KMS-11 (cell line): ENCODE data around the gene RBM34.

ENCODE experiments used
- H2AFZ ChIP-seq: fragments of 200-600 bp; sonication (generic); 2 replicates; pipeline ENCODE4 v1.6.1; 2016; ENCODE audit warnings: antibody characterized with exemption, mixed run types, low read depth
- H3K27ac ChIP-seq: fragments of 200-600 bp; sonication (generic); 2 replicates; pipeline ENCODE4 v1.6.1; 2016; ENCODE audit warnings: mild to moderate bottlenecking, mixed run types
- H3K27me3 ChIP-seq: fragments of 200-600 bp; sonication (generic); 2 replicates; pipeline ENCODE4 v1.6.1; 2017; ENCODE audit warnings: mild to moderate bottlenecking, low read depth, mixed run types, moderate library complexity; ENCODE audit not compliant: insufficient read depth
- H3K36me3 ChIP-seq: fragments of 200-600 bp; sonication (generic); 2 replicates; pipeline ENCODE4 v1.6.1; 2017; ENCODE audit warnings: mild to moderate bottlenecking, mixed run types; ENCODE audit not compliant: insufficient read depth
- H3K4me1 ChIP-seq: fragments of 200-600 bp; sonication (generic); 2 replicates; pipeline ENCODE4 v1.6.1; 2016; ENCODE audit warnings: mild to moderate bottlenecking, low read depth, mixed run types; ENCODE audit not compliant: poor library complexity, severe bottlenecking
- H3K4me2 ChIP-seq: fragments of 200-600 bp; sonication (generic); 2 replicates; pipeline ENCODE4 v1.7.0; 2016; ENCODE audit warnings: mild to moderate bottlenecking, mixed run types
- H3K4me3 ChIP-seq: fragments of 200-600 bp; sonication (generic); IDR thresholded peaks from 2 replicates; pipeline ENCODE4 v1.6.1; 2017; ENCODE audit warnings: low read depth, low read length, mixed read lengths; ENCODE audit not compliant: insufficient read depth
- H3K79me2 ChIP-seq: fragments of 200-600 bp; sonication (generic); 2 replicates; pipeline ENCODE4 v1.6.1; 2016; ENCODE audit warnings: low read depth, mixed run types; ENCODE audit not compliant: insufficient read depth
- H3K9ac ChIP-seq: fragments of 200-600 bp; sonication (generic); 2 replicates; pipeline ENCODE4 v1.6.1; 2016; ENCODE audit warnings: mild to moderate bottlenecking, mixed run types
- H4K20me1 ChIP-seq: fragments of 200-600 bp; sonication (generic); 2 replicates; pipeline ENCODE4 v1.6.1; 2016; ENCODE audit warnings: mild to moderate bottlenecking, mixed run types; ENCODE audit not compliant: insufficient read depth
- TF ChIP-seq, protein P1 (sequence below): fragments of 200-600 bp; sonication (generic); conservative IDR thresholded peaks from 2 replicates; pipeline ENCODE4 v1.6.1; 2017; ENCODE audit warnings: low read depth, mild to moderate bottlenecking, antibody characterized with exemption, low read length, moderate library complexity, mixed read lengths

The RBM34 gene

DNA sequence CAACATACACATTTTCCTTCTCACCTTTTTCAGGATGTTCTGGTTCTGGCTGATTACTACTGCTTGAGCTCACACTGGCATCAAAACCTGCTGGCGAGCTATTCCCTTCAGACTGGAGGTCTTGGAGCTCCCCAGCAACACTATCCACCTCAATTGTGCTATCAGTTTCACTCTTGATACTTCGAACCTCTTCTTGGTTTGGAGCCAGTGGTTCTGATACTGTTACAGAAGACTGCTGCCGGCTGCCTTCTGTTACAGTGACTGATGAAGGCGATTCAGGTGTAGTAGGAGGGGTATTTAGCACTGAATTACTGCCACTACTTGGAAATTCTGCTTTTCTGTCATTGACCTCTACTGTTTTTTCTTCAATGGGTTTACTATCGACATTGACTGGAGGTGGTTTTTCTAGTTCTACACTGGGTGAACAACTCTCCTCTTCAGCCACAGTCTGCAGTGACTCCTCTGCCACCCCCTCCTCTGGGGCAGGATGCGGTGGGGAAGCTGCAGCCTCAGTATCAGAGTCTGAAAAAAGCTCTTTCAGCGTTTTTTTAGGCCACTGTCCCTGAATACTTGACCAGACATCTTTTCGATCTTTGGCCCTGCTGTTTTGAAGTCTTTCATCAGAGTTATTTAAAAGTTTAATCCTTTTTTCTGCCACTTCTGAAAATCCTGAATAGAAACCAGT lies 20.7 kb upstream of the RBM34 start:
- no peak overlapping the region for H3K4me3 ChIP-seq
- H2AFZ ChIP-seq = no peak overlapping the region
- peak overlapping the region; percentile 14 for H3K4me2 ChIP-seq
- H3K27me3 ChIP-seq = no peaks in the 10 kb centered on the region
- no peaks in the 10 kb centered on the region for H3K79me2 ChIP-seq
- H3K36me3 ChIP-seq = no peaks in the 10 kb centered on the region
- TF ChIP-seq, protein P1, sequence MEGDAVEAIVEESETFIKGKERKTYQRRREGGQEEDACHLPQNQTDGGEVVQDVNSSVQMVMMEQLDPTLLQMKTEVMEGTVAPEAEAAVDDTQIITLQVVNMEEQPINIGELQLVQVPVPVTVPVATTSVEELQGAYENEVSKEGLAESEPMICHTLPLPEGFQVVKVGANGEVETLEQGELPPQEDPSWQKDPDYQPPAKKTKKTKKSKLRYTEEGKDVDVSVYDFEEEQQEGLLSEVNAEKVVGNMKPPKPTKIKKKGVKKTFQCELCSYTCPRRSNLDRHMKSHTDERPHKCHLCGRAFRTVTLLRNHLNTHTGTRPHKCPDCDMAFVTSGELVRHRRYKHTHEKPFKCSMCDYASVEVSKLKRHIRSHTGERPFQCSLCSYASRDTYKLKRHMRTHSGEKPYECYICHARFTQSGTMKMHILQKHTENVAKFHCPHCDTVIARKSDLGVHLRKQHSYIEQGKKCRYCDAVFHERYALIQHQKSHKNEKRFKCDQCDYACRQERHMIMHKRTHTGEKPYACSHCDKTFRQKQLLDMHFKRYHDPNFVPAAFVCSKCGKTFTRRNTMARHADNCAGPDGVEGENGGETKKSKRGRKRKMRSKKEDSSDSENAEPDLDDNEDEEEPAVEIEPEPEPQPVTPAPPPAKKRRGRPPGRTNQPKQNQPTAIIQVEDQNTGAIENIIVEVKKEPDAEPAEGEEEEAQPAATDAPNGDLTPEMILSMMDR = no peak
- H3K9ac ChIP-seq = no peak overlapping the region
- peaks cover 42% of the 10 kb centered on the region for H3K4me1 ChIP-seq
- H4K20me1 ChIP-seq = no peaks in the 10 kb centered on the region
- peak overlapping the region; percentile 28; the same call in 1 of the 2 replicates for H3K27ac ChIP-seq

DNA sequence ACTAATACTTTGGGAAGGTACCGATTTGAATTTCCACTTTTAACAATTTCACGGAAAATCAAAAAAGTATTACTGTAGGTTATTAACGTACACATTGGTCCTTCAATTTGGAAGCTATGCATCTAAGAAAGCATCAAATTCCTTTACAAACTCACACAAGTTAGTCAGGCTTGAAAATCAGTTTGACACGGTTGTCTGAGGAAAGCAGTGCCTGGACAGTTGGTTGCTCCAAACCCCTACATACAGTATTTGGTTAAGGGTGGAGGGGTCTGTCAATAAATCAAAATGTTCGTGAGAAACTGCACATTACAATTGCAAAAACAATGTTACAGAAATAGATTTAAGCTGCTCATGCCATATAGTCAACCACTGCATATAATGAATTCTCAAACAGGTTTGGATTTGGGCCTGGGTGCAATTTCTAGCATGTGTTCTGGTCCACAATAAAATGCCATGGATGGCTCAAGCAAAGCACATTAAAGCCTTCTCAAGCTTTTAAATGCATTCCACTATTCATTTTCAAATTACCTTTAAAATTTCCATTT lies 19.9 kb upstream of the RBM34 start:
- H4K20me1 ChIP-seq = no peaks in the 10 kb centered on the region
- H2AFZ ChIP-seq = no peak overlapping the region
- H3K27me3 ChIP-seq = no peaks in the 10 kb centered on the region
- peaks cover 42% of the 10 kb centered on the region for H3K4me1 ChIP-seq
- H3K4me2 ChIP-seq = peak overlapping the region; percentile 14; the same call in 1 of the 2 replicates
- TF ChIP-seq, protein P1 = no peak
- H3K79me2 ChIP-seq = no peaks in the 10 kb centered on the region
- no peak overlapping the region for H3K4me3 ChIP-seq
- peak overlapping the region; percentile 28; the same call in 1 of the 2 replicates for H3K27ac ChIP-seq
- no peak overlapping the region for H3K9ac ChIP-seq
- no peaks in the 10 kb centered on the region for H3K36me3 ChIP-seq

DNA sequence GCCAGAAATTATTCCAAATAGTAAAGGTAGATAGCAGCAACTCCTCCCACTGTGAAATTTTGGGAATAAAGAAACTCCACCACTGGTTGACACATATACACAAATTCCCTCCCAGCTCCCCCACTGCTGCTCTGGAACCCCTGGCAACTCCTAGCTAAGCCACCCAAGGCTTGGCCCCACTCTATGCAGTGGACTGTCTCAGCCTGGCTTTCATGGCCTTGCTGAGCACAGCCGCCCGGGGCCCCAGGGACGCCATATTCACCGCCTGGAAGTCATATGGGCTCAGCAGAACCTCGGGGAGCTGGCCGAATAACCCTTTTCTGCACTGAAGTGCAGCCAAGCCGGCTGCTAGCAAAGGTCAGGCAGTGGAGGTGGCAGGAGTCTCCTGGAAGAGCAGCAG lies 15.4 kb upstream of the RBM34 start:
- peaks cover 14% of the 10 kb centered on the region for H3K4me1 ChIP-seq
- no peak overlapping the region for H2AFZ ChIP-seq
- no peak overlapping the region for H3K4me3 ChIP-seq
- H3K27me3 ChIP-seq = no peaks in the 10 kb centered on the region
- H3K4me2 ChIP-seq = no peak overlapping the region
- H3K9ac ChIP-seq = no peak overlapping the region
- peaks cover 7% of the 10 kb centered on the region; the same call in 1 of the 2 replicates for H3K36me3 ChIP-seq
- no peaks in the 10 kb centered on the region for H4K20me1 ChIP-seq
- no peaks in the 10 kb centered on the region for H3K79me2 ChIP-seq
- no peak overlapping the region for H3K27ac ChIP-seq
- TF ChIP-seq, protein P1 = no peak

DNA sequence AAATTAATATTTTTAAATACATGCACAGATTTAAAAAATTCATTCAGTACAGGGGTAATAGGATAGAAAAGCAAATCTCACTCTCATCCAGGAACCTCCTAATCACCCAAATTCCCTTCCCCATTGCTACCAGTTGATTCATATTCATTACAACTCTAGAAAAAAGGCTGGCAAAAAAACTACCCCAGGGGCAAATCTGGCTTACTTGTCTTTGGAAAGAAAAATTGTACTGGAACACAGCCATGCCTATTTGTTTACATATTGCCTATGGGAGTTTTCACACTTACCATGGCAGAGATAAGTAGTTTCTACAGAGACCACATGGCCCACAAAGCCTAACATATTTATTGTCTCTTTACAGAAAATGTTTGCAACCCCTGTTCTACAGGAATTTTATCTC lies 8.9 kb upstream of the RBM34 start:
- peaks cover 7% of the 10 kb centered on the region; the same call in 1 of the 2 replicates for H3K36me3 ChIP-seq

More for the DNA sequence above, 8.9 kb upstream of the RBM34 start:
- H3K4me3 ChIP-seq = no peak overlapping the region
- no peak overlapping the region for H3K4me2 ChIP-seq
- no peak overlapping the region for H2AFZ ChIP-seq
- H3K9ac ChIP-seq = no peak overlapping the region
- H3K27me3 ChIP-seq = no peaks in the 10 kb centered on the region
- TF ChIP-seq, protein P1 = no peak
- no peak overlapping the region for H3K27ac ChIP-seq
- H3K4me1 ChIP-seq = no peaks in the 10 kb centered on the region
- no peaks in the 10 kb centered on the region for H3K79me2 ChIP-seq
- no peaks in the 10 kb centered on the region for H4K20me1 ChIP-seq
